IPS-18c (cell line): ENCODE data around the gene AFAP1L1.
A peak's percentile ranks its signal among the peaks of the same experiment; 100 is the strongest.

Source experiments
- H3K4me3 ChIP-seq: 2 replicates; pipeline ENCODE4 v1.7.0; 2013; ENCODE audit warnings: low read depth, mild to moderate bottlenecking, low read length, moderate library complexity; ENCODE audit not compliant: insufficient read depth
- H3K9me3 ChIP-seq: one replicate; pipeline ENCODE4 v1.6.1; 2013; ENCODE audit warnings: mild to moderate bottlenecking, low read length, moderate library complexity; ENCODE audit not compliant: control insufficient read depth, insufficient read depth

The AFAP1L1 gene

DNA sequence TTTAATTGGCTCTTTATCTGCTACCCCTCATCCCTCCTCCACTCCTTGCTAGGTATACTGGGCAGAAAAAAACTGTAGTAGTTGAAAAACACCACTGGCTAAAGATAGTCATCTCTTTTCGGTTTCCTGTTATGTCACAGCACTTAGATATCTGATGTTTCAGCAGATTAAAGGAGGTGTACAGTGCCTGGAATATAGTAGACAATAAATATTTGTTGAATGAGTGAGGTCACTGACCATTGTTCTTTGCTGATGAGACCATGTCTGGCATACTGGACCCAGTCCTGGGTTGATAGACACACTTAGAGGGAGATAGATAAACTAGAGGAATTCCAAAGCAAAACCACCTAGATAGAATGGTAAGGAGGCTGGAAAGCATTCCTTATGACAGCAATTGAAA, 76.9 kb downstream of the AFAP1L1 start:
- H3K4me3 ChIP-seq, result no peak overlapping the region
- H3K9me3 ChIP-seq, result no peaks in the 10 kb centered on the region

GRCh38 chr5:149349382-149349781, 77.7 kb downstream of the AFAP1L1 start:
- Histone ChIP-seq H3K9me3 (no peaks in the 10 kb centered on the region), H3K4me3 (no peak overlapping the region)

GRCh38 chr5:149352169-149352568, 80.5 kb downstream of the AFAP1L1 start:
- Histone ChIP-seq H3K9me3 (no peaks in the 10 kb centered on the region), H3K4me3 (no peak overlapping the region)

GRCh38 chr5:149353911-149354310, 82.3 kb downstream of the AFAP1L1 start:
- no peak overlapping the region for H3K4me3 ChIP-seq
- H3K9me3 ChIP-seq, result peaks cover 4% of the 10 kb centered on the region

DNA sequence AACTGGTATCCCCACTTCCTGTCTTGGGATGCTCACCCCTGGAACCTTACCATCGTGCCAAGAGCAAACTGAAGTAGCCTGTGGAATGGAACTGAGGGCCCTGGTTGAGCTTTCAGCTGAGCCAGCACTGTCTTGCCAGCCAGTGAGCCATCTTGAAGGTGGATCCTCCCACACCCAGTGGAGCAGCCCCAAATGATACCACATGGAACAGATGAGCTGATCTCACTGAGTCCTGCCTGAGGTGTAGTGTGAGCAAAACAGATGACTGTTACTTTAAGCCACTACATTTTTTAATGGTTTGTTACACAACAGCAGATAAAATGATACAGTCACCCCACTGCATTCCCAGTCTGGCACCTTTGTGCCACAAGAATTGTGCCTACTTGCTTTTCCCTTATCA, 84.0 kb downstream of the AFAP1L1 start:
- H3K4me3 ChIP-seq, result no peak overlapping the region
- peaks cover 4% of the 10 kb centered on the region for H3K9me3 ChIP-seq

- Histone ChIP-seq H3K4me3 (no peak overlapping the region), H3K9me3 (peaks cover 4% of the 10 kb centered on the region)
These were observed 84.7 kb downstream of the AFAP1L1 start for GRCh38 chr5:149356391-149356790.

DNA sequence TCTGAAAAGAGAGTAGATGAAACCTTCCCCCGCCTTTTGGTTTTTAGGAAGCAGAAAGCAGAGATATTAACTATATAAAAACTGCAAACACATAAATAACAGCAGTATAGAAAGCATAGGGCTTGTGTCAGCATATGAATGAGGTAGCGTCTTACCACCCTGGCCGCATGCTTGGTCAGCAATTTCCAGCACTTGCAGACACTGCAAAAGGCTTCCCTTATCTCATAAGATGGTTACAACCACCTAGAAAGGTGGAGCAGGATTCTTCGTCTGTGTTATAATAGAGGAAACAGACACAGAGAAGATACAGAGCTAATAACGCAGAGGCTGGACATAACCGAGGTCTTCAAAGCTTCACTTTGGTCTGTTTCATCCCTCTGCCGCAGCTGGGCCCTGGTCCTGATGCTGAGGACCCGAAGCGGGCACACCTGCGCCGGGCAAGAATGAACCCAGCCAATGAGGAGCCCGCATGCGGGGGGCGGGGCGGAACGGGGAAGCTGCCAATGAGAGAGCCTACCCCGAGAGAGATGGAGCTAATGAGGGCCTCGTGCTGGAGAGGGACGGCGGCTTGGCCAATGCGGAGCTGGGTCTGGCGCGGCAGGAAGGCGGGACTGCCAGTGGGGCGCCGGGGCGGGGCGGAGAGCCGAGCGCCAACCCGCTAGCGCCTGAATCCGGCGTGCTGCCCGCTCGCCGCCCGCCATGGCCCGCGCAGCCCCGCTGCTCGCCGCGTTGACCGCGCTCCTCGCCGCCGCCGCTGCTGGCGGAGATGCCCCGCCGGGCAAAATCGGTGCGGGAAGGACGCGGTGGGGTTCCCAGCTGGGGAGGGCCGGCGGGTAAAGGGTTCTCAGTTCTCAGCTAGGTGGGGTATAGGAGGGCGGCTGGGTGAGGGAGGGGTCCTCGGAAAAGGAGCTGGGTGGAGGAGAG, 86.0 kb downstream of the AFAP1L1 start, which contains the start of gene PCYOX1L:
Gene PCYOX1L (plus strand): TSS at position 677 of the 924 bp plus-strand sequence. CDS start 23 bp downstream, at position 700.
- Histone ChIP-seq H3K9me3 (peaks cover 4% of the 10 kb centered on the region), H3K4me3 (peak within 1 kb of the TSS; percentile 80)

DNA sequence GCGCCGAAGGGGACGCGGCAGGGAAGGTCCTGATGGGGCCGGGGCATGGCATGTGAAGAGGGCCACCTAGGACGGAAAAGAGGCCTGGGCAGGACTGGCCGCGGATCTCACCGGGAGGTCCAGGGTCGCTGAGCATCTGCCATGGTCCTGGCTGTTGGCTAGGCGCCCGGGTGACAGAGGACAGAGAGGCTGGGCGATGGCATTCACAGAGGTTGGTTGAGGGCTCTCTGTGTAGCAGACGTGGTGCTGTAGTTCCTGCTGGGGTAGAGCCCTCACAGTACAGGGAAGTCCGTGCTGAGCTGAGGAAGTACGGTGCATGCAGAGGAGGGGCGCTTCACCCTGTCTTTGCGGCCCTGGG, 86.6 kb downstream of the AFAP1L1 start:
- Histone ChIP-seq H3K9me3 (peaks cover 4% of the 10 kb centered on the region), H3K4me3 (peak overlapping the region; percentile 80)

DNA sequence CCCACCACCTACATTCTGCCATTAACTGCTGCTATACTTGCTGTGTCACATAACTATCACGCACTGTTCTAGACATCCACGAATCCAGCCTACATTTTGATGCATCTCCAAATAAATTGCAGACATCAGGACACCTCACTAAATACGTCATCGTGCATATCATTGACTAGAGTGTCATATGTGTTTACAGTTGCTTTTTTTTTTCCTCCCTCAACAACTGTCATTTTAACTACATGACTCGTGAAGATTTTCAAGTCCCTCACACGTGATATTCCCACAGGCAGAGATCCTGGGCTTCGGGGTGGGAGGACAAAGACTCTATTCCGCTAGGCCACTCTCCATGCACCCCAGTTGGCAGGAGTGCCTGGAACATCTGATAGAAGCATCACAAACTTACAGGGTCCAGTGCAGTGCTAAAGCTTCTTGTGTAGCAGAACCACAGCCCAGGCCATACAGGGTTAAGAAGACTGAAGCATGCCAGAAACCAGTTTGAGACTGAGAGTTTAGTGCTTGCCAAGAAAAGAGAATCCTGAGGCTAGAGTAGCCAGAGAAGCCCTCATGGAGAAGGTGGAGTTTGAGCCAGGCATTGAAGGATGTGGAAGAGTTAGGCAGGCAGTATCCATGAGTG, 87.3 kb downstream of the AFAP1L1 start:
- no peak overlapping the region for H3K4me3 ChIP-seq
- H3K9me3 ChIP-seq, result peaks cover 4% of the 10 kb centered on the region

- Histone ChIP-seq H3K4me3 (no peak overlapping the region), H3K9me3 (peaks cover 4% of the 10 kb centered on the region)
These were observed 88.6 kb downstream of the AFAP1L1 start for GRCh38 chr5:149360272-149360671.

GRCh38 chr5:149362541-149362940, 90.9 kb downstream of the AFAP1L1 start:
- Histone ChIP-seq H3K4me3 (no peak overlapping the region), H3K9me3 (peaks cover 4% of the 10 kb centered on the region)

- H3K9me3 ChIP-seq, result peaks cover under 1% of the 10 kb centered on the region
These were observed 91.7 kb downstream of the AFAP1L1 start for GRCh38 chr5:149363358-149363757.

DNA sequence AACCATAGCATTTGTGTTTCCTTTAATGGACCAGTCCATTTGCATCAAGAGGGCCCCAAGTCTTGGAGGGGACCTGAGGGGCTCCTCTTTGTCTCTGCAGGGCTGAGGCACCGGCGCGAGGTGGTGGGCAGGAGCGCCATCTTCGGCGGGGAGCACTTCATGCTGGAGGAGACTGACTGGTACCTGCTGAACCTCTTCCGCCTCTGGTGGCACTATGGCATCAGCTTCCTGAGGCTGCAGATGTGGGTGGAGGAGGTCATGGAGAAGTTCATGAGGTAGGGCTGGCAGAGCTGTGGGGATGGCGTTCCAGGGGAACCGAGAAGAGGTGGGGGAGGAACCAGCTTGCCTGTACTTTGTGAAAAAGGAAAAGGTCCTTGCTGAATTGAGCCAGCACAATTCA, 92.3 kb downstream of the AFAP1L1 start:
- no peaks in the 10 kb centered on the region for H3K9me3 ChIP-seq
- H3K4me3 ChIP-seq, result no peak overlapping the region

More at GRCh38 chr5:149363358-149363757, 91.7 kb downstream of the AFAP1L1 start:
- H3K4me3 ChIP-seq, result no peak overlapping the region

DNA sequence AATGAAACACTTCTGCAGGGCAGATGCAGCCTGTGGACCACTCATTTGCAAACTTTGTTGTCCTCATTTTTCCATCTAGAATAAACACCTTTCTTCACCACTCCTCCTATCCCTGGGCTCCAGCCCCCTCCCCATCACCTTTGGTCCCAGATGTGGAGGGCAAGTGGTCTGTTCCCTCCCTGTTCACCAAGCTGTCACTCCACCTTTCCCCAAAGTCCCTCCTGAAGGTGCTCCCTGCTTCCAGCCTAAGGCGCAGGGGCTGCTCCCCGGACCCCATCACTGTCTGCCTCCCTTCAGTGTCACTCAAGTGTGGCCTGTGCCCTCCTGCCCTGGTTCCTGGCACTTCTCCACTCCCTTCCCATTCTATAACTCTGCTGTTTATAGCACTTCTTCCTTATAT, 93.1 kb downstream of the AFAP1L1 start:
- no peak overlapping the region for H3K4me3 ChIP-seq
- H3K9me3 ChIP-seq, result no peaks in the 10 kb centered on the region

DNA sequence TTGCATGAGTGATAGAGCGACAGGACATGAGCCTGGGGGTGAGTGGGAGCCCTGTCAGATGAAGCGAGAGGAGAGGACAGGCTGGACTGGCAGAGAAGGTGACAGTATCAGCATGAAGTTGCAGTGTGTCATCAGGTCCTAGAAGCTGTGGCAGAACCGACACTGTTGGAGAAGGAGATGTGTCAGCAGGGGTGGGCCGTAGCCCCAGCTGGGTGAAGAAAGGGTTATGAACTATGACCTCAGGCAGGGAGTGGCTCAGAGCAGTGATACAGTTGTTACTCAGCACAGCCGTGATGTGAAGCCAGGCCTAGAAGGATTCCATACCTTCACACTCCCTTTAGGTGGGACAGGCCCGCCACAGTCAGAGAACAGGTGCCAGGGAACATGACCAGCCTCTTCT, 93.8 kb downstream of the AFAP1L1 start:
- no peaks in the 10 kb centered on the region for H3K9me3 ChIP-seq
- H3K4me3 ChIP-seq, result no peak overlapping the region

GRCh38 chr5:149366169-149366729, 94.6 kb downstream of the AFAP1L1 start:
- Histone ChIP-seq H3K9me3 (no peaks in the 10 kb centered on the region), H3K4me3 (no peak overlapping the region)

GRCh38 chr5:149367249-149367971, 95.8 kb downstream of the AFAP1L1 start:
- Histone ChIP-seq H3K4me3 (no peak overlapping the region), H3K9me3 (no peaks in the 10 kb centered on the region)
